Keratinocyte (primary cell): ENCODE results near the gene ZNF516. TPM values are rescaled to one million over a fixed set of nuclear protein-coding genes. Genes with fewer than 3 reads are reported as not detected.

Experiments used
- DNase-seq: peaks from one replicate; pipeline ENCODE4 v3.0.0-alpha.2; 2011; ENCODE audit warnings: low read depth, missing footprints, low spot score
- FAIRE-seq: peaks from 2 replicates; lab custom pipeline; 2011; peaks lifted over from hg19 to GRCh38; lab: Jason Lieb, UNC
- H2AFZ ChIP-seq: 2 replicates; pipeline ENCODE4 v1.6.0; 2012; ENCODE audit warnings: low read length, control low read depth, inconsistent platforms; ENCODE audit not compliant: control insufficient read depth
- H3K27ac ChIP-seq: 2 replicates; pipeline ENCODE4 v1.5.1; 2011; ENCODE audit warnings: low read length; ENCODE audit not compliant: control insufficient read depth, insufficient read depth
- H3K27me3 ChIP-seq: 3 replicates; pipeline ENCODE4 v1.6.0; 2011; ENCODE audit warnings: low read length; ENCODE audit not compliant: control insufficient read depth, insufficient read depth; ENCODE audit errors: extremely low read depth
- H3K36me3 ChIP-seq, 2 experiments: 2 replicates in 1 of 2; 3 replicates in 1 of 2; pipeline ENCODE4 v1.5.1; 2011; ENCODE audit warnings: low read length in 2 of 2, mild to moderate bottlenecking in 1 of 2; ENCODE audit not compliant: control insufficient read depth in 2 of 2, insufficient read depth in 2 of 2; ENCODE audit errors: extremely low read depth in 1 of 2
- H3K4me1 ChIP-seq: 3 replicates; pipeline ENCODE4 v1.5.1; 2011; ENCODE audit warnings: low read length; ENCODE audit not compliant: control insufficient read depth, insufficient read depth; ENCODE audit errors: extremely low read depth
- H3K4me2 ChIP-seq: 3 replicates; pipeline ENCODE4 v1.6.0; 2011; ENCODE audit warnings: low read depth, low read length; ENCODE audit not compliant: control insufficient read depth, insufficient read depth; ENCODE audit errors: extremely low read depth
- H3K4me3 ChIP-seq, 3 experiments: fragments of 200-600 bp in 1 of 3; sonication (generic) in 1 of 3; 2 replicates in 2 of 3; 3 replicates in 1 of 3; pipeline ENCODE4 v1.5.1; 2011 to 2016; ENCODE audit warnings: low read length in 3 of 3, mild to moderate bottlenecking in 3 of 3, control low read depth in 2 of 3, inconsistent platforms in 1 of 3, low read depth in 1 of 3, mixed read lengths in 1 of 3, mixed run types in 1 of 3, moderate library complexity in 1 of 3; ENCODE audit not compliant: control insufficient read depth in 2 of 3, insufficient read depth in 2 of 3; ENCODE audit errors: extremely low read depth in 1 of 3
- H3K79me2 ChIP-seq: 2 replicates; pipeline ENCODE4 v1.6.0; 2012; ENCODE audit warnings: low read length; ENCODE audit not compliant: control insufficient read depth, insufficient read depth
- H3K9ac ChIP-seq: 3 replicates; pipeline ENCODE4 v1.6.0; 2011; ENCODE audit warnings: low read length; ENCODE audit not compliant: control insufficient read depth, insufficient read depth; ENCODE audit errors: extremely low read depth
- H3K9me1 ChIP-seq: 3 replicates; pipeline ENCODE4 v1.6.0; 2011; ENCODE audit warnings: low read length; ENCODE audit not compliant: control insufficient read depth, insufficient read depth; ENCODE audit errors: extremely low read depth
- H3K9me3 ChIP-seq: 2 replicates; pipeline ENCODE4 v1.5.1; 2012; ENCODE audit warnings: low read depth, low read length; ENCODE audit not compliant: control insufficient read depth
- H4K20me1 ChIP-seq: 3 replicates; pipeline ENCODE4 v1.6.0; 2011; ENCODE audit warnings: low read length; ENCODE audit not compliant: control insufficient read depth, insufficient read depth; ENCODE audit errors: extremely low read depth
- CTCF ChIP-seq, 3 experiments: IDR thresholded peaks in 1 of 3; conservative IDR thresholded peaks in 1 of 3; optimal IDR thresholded peaks in 1 of 3; 2 replicates in 2 of 3; 3 replicates in 1 of 3; pipeline versions ENCODE3 to v1.5.1; 2011; ENCODE audit warnings: low read length in 3 of 3, mild to moderate bottlenecking in 3 of 3, moderate library complexity in 2 of 3, control low read depth in 1 of 3, inconsistent platforms in 1 of 3; ENCODE audit not compliant: insufficient read depth in 2 of 3; ENCODE audit errors: extremely low read depth in 1 of 3
- EZH2 ChIP-seq: IDR thresholded peaks from one replicate; pipeline ENCODE4 v1.6.1; 2012; ENCODE audit warnings: inconsistent platforms, mild to moderate bottlenecking, low read length, moderate library complexity
- dilution Hi-C: fragments of 300-500 bp; cut with MboI; formaldehyde crosslinking; loops from one replicate; pipeline ENCODE4 v1.7.0; 2020; ENCODE audit warnings: low sequenced_read_pairs; ENCODE audit not compliant: extremely low pct_ligation_motif_present
- polyA plus RNA-seq, 5 experiments: library from polyadenylated mRNA; depleted of rRNA in 3 of 5; stranded (reverse) in 3 of 5; stranded (forward) in 1 of 5; unstranded in 1 of 5; fragments of >200 nt; gene quantifications; 1 replicate in 1 of 5; 2 replicates in 3 of 5; 3 replicates in 1 of 5; pipeline versions ENCODE4 v1.2.1 to v1.2.3, GENCODE V29; 2011 to 2012; ENCODE audit warnings: missing spikeins in 2 of 5, low read depth in 1 of 5, low replicate concordance in 1 of 5

ZNF516 gene
- polyA plus RNA-seq, 1 donor (not counting 4 experiments of a cell fraction or from before 2014, with no cell fraction given), result 9.3 TPM

DNA sequence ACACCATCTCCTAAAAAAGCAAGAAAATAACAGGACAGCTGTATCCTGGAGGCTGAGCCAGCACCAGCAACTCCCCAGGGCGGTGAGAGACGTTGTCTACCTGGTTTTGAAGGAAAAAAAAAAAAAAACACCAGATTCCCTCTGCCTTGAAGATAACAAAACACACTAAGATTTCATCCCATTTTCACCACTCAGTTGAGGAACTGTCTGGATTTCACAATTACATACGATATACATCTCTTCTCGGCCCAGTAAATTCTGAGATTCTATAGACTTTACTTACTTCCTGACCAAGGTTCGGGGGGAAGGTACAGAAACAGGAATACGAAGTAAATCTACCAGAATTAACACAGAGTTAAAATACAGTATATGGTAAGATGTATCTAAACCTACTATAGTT, 8.5 kb downstream of the ZNF516 start:
- Histone ChIP-seq H3K9ac (no peak overlapping the region), H3K9me3 (no peaks in the 10 kb centered on the region), H3K4me1 (peaks cover 24% of the 10 kb centered on the region), H3K27me3 (no peaks in the 10 kb centered on the region), H2AFZ (no peak overlapping the region), H4K20me1 (peaks cover 9% of the 10 kb centered on the region), H3K27ac (no peak overlapping the region), H3K9me1 (no peaks in the 10 kb centered on the region), H3K36me3 (peaks cover 3 to 9% of the 10 kb centered on the region in 2 experiments), H3K4me2 (no peak overlapping the region), H3K4me3 (no peak overlapping the region), H3K79me2 (peaks cover 85% of the 10 kb centered on the region)
- dilution Hi-C loops, result no loop called here
- TF ChIP-seq EZH2, result no peak
- no peak for TF ChIP-seq CTCF (optimal IDR thresholded peaks at IDR 0.05 in 1 of 3, IDR thresholded peaks at IDR 0.05 in 1 of 3, conservative IDR thresholded peaks at IDR 0.05 in 1 of 3; ENCODE audit: extremely low read depth in 1 of 3, insufficient read depth in 2 of 3, low read length in 3 of 3)
- DNase-seq, result no peak
- no peak for FAIRE-seq

GRCh38 chr18:76486038-76486437, 9.0 kb downstream of the ZNF516 start:
- no peak for FAIRE-seq

More at GRCh38 chr18:76486038-76486437, 9.0 kb downstream of the ZNF516 start:
- Histone ChIP-seq H3K9me3 (no peaks in the 10 kb centered on the region), H4K20me1 (peaks cover 9% of the 10 kb centered on the region), H3K4me2 (no peak overlapping the region), H3K9ac (no peak overlapping the region), H2AFZ (no peak overlapping the region), H3K9me1 (no peaks in the 10 kb centered on the region), H3K27ac (no peak overlapping the region), H3K4me3 (no peak overlapping the region), H3K27me3 (no peaks in the 10 kb centered on the region), H3K79me2 (peaks cover 90% of the 10 kb centered on the region), H3K36me3 (peaks cover 3 to 9% of the 10 kb centered on the region in 2 experiments), H3K4me1 (peaks cover 24% of the 10 kb centered on the region)
- DNase-seq, result no peak
- no peak for TF ChIP-seq CTCF (optimal IDR thresholded peaks at IDR 0.05 in 1 of 3, IDR thresholded peaks at IDR 0.05 in 1 of 3, conservative IDR thresholded peaks at IDR 0.05 in 1 of 3; ENCODE audit: extremely low read depth in 1 of 3, insufficient read depth in 2 of 3, low read length in 3 of 3)
- no peak for TF ChIP-seq EZH2
- dilution Hi-C loops, result no loop called here
